ENCODE results near the gene AATF.

Gene AATF

DNA sequence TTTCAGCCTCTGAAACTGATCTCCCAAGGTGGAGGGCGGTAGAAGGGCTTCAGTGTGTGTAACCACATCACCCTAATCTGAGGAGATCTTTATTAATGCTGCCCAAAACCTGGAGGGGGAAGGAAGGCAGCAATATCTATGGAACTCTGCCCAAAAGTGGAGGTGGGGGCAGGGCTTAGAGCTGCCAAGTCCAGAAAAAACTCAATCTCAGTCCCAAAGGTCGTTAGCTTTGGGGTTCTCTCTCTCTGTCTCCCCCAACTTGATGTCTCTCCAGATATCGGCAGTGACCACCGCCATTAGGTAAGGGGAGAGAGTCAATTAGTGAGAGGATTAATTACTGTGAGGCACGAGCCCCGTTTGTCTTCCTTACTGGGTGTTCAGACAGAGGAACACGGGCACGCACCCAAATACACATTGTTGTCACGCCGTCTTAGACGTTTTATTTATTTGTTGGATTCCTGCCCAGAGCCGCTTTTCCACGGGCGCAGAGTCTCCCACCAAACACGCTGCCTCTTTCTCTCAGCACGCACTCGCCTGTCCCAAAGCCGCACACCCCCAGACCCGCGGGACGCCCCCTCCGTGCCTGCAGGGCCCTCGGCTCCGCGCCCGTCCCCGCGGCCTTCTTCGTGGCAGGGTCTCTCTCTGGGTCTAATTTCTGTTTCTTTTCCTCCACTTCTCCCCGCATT, 16.9 kb upstream of the AATF start:
- peak; percentile 55 for DNase-seq

DNA sequence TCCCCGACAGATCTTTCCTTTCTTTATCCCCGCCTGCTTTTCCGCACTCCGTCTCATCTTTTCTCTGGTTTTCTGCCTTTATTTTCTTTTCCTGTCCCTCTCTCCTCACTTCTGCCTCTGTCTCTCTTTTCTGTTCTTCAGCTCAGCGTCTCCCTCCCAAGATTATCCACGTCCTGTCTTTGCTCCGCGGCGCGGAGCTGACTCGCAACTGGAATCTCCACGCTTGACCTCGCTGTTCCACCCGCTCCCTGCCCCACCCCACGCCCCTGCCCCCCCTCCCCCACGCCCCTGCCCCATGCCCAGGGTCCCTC, 16.4 kb upstream of the AATF start:
- no peak for DNase-seq

DNA sequence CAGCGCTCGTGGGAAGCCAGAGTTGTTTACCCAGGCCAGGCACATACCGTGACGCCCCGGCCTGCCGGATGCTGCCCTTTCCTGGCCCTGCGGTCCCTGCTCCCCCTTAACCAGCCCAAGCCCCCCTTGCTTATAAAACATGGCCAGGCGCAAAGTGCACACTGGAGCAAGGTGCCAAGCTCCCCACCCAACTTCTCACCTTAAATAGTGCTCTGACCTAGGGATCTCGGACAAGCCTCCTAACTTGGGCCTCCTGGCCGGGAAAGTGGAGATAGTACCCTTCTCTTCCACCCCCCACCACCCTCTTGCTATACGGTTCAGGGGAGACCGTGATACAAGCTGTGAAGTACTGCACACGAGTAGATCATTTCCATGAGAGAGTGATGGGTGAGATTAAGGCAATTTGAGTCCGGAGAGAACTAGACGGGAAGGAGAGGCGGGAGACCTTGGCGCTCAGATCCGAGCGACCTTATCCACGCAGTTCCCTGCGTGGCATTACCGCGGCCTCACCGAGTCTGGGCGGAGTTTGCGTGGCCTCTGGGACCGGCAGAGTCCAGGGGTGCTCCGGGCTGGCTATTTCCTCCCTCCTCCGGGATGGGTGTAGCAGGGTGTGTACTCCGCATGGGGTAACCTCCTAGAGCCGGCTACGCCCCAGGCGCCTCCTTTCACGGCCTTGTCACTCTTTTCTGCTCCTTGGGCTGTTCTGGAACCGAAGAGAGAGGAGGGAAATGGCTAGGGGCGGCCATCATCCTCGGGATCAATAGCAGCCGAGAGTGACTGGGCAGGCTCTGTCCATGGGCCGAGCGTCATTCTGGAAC, 15.9 kb upstream of the AATF start:
- no peak for DNase-seq

DNA sequence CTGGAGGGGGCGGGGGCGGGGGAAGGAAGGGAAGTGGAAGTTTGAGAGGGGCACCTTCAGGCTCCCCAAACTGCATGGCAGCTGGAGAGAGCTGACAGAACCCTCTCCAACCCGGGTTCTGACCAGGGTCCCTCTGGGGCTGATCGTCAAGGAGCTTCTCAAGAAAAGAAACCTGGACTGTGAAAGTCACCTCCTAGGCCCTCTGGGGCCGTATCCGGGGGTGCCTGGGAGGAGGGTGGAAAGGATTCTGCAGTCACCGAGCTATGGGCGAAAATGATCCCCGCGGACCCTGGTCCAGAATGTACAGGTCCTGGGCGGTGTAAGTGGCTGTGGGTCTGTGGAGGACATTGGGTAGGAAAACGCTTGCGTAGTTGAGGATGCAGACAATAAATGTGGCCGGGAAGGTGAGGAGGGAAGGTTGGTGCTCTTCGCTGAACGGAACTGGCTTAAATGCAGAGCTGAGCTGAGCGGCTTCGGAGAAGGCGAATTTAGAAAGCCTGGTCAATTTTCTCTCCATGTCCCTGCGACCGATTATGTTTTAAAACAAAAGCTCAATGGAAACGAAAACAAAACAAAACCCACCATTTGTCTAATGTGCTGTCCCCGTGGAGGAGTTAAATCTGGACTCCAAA, 15.1 kb upstream of the AATF start:
- DNase-seq, result no peak

DNA sequence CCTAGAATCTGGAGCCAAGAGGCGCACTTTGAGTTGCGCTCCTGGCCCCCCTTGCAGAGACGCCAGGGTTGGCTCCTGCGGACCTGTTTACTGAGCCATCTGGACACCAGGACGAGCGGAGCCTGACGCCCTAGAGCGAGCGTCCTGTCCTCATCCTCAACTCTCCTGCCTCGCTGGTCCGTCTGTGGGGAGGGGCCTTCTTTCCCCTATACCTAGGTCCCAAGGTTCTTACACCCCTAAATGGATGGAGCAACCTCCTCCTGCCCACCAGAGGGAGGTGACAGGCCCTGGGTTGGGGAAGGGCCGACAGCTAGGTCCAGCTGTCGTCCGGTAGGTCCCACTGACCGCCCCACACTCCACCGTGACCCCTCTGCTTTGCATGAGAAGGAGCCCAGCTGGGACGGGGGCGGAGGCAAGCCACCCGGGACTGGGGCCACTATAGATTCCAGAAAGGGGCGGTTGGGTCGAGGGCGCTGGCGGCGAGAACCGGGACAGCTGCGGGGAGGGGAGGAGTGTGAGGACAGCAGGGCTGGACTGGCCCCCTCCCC, 14.5 kb upstream of the AATF start:
- no peak for DNase-seq

- no peak for DNase-seq
Observed at GRCh38 chr17:36934692-36935630, 13.8 kb upstream of the AATF start.

GRCh38 chr17:36935671-36936454, 12.9 kb upstream of the AATF start:
- peak; percentile 17 for DNase-seq

DNA sequence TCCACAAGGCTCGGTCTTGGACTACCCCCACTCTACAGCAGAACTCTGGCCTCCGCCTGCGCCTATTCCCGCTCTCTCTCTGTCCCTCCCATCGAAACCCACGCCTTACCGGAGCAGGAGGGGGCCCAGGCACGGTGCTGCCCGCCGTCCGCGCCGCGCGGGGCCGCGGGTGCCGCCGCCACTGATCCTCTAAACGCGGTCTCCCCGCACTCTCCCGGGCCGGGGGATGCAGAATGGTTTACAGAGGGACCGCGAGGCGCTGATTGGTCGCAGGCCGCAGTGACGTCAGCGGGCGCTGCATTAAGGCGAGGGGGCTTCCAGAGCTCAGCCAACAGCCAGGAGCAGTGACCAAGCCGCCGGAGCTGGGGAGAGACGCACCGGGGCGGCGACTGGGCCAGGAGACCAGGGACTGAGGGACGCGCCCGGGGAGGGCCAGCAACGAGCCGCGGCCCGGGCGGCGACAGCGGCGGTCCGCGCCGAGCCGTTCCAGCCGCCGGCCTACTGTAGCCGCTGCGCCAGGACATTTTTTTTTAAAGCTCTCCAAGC, 12.2 kb upstream of the AATF start:
- peak; percentile 26 for DNase-seq

GRCh38 chr17:36937001-36937958, 11.5 kb upstream of the AATF start, which contains the start of gene LHX1:
Gene LHX1 (plus strand): TSS chr17:36937475. CDS start chr17:36938198, 723 bp downstream.
- DNase-seq, result no peak

- DNase-seq, result no peak
Observed at GRCh38 chr17:36937959-36938565, 10.7 kb upstream of the AATF start.

DNA sequence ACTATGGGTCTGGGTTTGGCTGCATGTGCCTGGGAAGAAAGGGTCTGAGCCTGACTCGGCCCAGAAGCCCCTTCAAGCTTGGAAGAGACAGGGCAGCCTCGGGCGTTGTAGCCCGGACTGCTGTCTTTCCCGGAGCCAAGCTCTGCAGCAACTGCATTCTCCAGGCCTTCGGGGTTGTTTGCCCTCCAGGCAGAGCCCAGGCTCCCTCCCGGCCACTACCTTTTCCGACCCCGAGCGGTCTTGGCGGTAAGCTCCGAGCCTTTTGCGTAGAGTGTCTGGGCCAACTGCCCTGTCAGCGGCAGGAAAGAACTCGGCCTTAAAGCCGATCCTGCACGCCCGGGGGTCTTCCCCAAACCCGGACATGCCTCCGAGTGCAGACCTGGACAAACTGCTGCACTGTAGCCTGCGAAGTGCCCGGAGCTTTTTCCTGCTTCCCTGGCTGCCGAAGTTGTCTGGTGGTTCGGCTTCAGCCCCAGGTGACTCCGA, 10.1 kb upstream of the AATF start:
- DNase-seq, result no peak

- DNase-seq, result no peak
Observed at GRCh38 chr17:36939052-36939801, 9.5 kb upstream of the AATF start.

DNA sequence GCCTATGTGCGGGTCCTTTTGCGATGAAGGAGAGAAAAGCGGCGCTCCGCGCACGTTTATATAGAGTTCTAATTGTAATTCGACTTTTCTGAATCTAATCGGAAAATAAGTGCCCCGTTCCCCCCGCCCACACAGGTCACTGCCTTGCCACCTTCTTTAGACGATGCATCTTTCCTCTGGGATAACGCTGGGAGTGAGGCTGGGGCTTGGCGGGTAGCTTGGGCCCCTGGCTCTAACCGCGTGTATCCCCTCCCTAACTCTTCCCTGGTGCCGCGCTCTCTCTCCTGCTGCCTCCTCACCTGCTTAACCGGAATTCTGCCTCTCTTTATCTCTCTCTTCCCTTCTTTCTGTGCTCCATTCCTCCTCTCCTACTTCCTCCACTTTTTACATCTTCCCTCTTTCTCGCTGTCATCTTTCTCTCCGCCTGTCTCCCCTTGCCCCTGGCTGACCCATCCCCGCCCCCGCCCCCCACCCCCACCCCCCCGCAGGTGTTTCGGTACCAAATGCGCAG, 8.9 kb upstream of the AATF start:
- DNase-seq, result no peak

- no peak for DNase-seq
Observed at GRCh38 chr17:36940313-36941264, 8.2 kb upstream of the AATF start.

DNA sequence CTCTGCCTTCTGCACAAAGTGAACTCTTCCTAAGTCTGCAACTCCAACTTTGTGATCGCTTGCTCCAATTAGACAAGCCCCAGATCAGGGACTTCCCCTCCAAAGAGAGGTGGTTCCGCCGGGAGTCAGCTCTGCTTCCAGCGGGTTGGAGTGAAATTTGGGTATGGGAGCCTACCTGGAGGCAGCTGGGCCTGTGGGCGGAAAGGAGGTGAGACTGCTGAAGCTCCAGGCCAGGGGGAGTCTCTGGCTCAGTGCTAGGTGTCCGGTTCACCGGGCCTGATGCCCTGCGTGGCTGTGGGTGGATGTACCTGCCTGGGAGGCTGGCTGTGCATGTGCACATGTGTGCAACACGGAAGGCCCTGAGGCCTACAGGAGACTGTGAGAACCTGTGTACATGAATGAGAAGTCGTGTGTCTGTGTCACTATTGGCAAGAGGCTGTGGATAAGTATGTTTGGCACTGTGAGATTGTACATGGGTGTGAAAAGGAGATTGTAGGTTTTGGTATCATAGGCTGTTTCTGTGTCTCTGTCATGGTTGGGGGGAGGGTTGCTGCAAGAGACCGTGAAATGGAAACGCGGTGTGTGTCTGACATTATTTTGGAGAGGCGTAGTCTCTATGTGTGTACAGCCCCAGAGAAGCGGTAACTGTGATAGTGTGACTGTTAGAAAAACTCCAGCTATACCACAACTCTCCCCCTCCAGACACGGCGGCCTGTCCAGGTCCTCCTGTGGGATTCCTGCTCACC, 7.3 kb upstream of the AATF start:
- no peak for DNase-seq

DNA sequence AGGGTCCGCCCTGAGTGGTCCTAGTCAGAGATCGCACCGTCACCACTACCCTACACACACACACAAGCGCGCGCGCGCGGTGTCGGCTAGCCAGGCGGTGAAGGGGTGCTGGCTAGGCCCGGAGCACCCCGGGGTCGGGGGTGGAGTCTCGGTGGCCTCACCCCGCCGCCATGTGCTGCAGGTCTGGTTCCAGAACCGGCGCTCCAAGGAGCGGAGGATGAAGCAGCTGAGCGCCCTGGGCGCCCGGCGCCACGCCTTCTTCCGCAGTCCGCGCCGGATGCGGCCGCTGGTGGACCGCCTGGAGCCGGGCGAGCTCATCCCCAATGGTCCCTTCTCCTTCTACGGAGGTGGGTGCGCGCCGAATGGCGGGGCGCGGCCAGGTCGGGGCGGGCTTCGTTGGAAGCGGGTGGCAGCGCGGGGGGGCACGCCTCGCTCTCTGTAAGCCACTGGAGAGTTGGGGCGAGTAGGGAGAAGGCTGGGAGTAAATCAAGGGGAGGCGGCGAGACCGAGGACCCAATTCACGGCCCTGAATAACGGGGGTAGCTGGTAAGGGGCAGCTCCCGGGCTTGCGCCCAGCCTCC, 6.6 kb upstream of the AATF start:
- DNase-seq, result no peak

All from COR-L47 (cell line).